Loucy (cell line): ENCODE results near the gene ARPC4.

ENCODE experiments used
- H2AFZ ChIP-seq: fragments of 200-600 bp; sonication (generic); 2 replicates; pipeline ENCODE4 v1.6.0; 2016; ENCODE audit warnings: antibody characterized with exemption, mild to moderate bottlenecking, low read length, moderate library complexity
- H3F3A ChIP-seq: fragments of 200-600 bp; 2 replicates; pipeline ENCODE4 v1.6.0; 2016; ENCODE audit warnings: antibody characterized with exemption, low read depth, mild to moderate bottlenecking
- H3K27me3 ChIP-seq: fragments of 200-600 bp; sonication (generic); 2 replicates; pipeline ENCODE4 v1.6.1; 2014; ENCODE audit warnings: low read length, mild to moderate bottlenecking; ENCODE audit not compliant: insufficient read depth, poor library complexity, severe bottlenecking
- H3K36me3 ChIP-seq: fragments of 200-600 bp; sonication (generic); 2 replicates; pipeline ENCODE4 v1.6.1; 2016; ENCODE audit warnings: low read length; ENCODE audit not compliant: insufficient read depth
- H3K4me1 ChIP-seq: fragments of 200-600 bp; sonication (generic); 2 replicates; pipeline ENCODE4 v1.5.1; 2014; ENCODE audit warnings: low read length, mild to moderate bottlenecking; ENCODE audit not compliant: insufficient read depth, poor library complexity, severe bottlenecking
- H3K4me2 ChIP-seq: fragments of 200-600 bp; sonication (generic); 2 replicates; pipeline ENCODE4 v1.6.0; 2014; ENCODE audit warnings: antibody characterized with exemption, low read length, low read depth, mild to moderate bottlenecking; ENCODE audit not compliant: poor library complexity, severe bottlenecking
- H3K4me3 ChIP-seq: fragments of 200-600 bp; sonication (generic); 2 replicates; pipeline ENCODE4 v1.5.1; 2014; ENCODE audit warnings: low read length, mild to moderate bottlenecking, mixed read lengths; ENCODE audit not compliant: poor library complexity, severe bottlenecking
- H3K79me2 ChIP-seq: fragments of 200-600 bp; sonication (generic); 2 replicates; pipeline ENCODE4 v1.6.1; 2014; ENCODE audit warnings: low read length; ENCODE audit not compliant: insufficient read depth
- H3K9ac ChIP-seq: fragments of 200-600 bp; sonication (generic); 2 replicates; pipeline ENCODE4 v1.6.0; 2014; ENCODE audit warnings: mild to moderate bottlenecking, low read depth, low read length, moderate library complexity; ENCODE audit not compliant: poor library complexity, severe bottlenecking
- H3K9me2 ChIP-seq: fragments of 200-600 bp; sonication (generic); replicated peaks from 2 replicates; pipeline ENCODE4 v1.6.1; 2016; ENCODE audit warnings: low read depth, low read length, mixed read lengths
- H3K9me3 ChIP-seq: fragments of 200-600 bp; sonication (generic); 2 replicates; pipeline ENCODE4 v1.6.1; 2014; ENCODE audit warnings: mild to moderate bottlenecking, antibody characterized with exemption, low read length, low read depth; ENCODE audit not compliant: insufficient read depth
- H4K20me1 ChIP-seq: fragments of 200-600 bp; sonication (generic); 2 replicates; pipeline ENCODE4 v1.6.0; 2014; ENCODE audit warnings: antibody characterized with exemption, low read length, mild to moderate bottlenecking; ENCODE audit not compliant: insufficient read depth, poor library complexity, severe bottlenecking
- CTCF ChIP-seq: fragments of 200-600 bp; sonication (generic); conservative IDR thresholded peaks from 2 replicates; pipeline ENCODE4 v1.5.1; 2014; ENCODE audit warnings: mild to moderate bottlenecking, antibody characterized with exemption, low read length
- EZH2phosphoT487 ChIP-seq: fragments of 200-600 bp; IDR thresholded peaks from 2 replicates; pipeline ENCODE4 v1.6.1; 2018; ENCODE audit warnings: antibody characterized with exemption, mild to moderate bottlenecking, moderate library complexity, borderline replicate concordance

ARPC4 gene

GRCh38 chr3:9765865-9766264 is 27.0 kb upstream of the ARPC4 start:
- H3K9ac ChIP-seq = no peak overlapping the region
- H4K20me1 ChIP-seq = no peaks in the 10 kb centered on the region
- no peak overlapping the region for H2AFZ ChIP-seq
- H3K4me2 ChIP-seq = no peak overlapping the region
- H3K4me1 ChIP-seq = peaks cover 10% of the 10 kb centered on the region
- no peaks in the 10 kb centered on the region for H3K79me2 ChIP-seq
- no peaks in the 10 kb centered on the region for H3F3A ChIP-seq
- no peaks in the 10 kb centered on the region for H3K27me3 ChIP-seq
- no peaks in the 10 kb centered on the region for H3K9me3 ChIP-seq
- TF ChIP-seq CTCF = no peak
- no peak for TF ChIP-seq EZH2phosphoT487
- H3K36me3 ChIP-seq = no peaks in the 10 kb centered on the region
- H3K4me3 ChIP-seq = no peak overlapping the region
- H3K9me2 ChIP-seq = no peaks in the 10 kb centered on the region

- Histone ChIP-seq H3K4me2 (no peak overlapping the region), H4K20me1 (no peaks in the 10 kb centered on the region), H3K9me3 (no peaks in the 10 kb centered on the region), H2AFZ (no peak overlapping the region), H3K79me2 (no peaks in the 10 kb centered on the region), H3K9ac (no peak overlapping the region), H3F3A (no peaks in the 10 kb centered on the region), H3K4me3 (no peak overlapping the region), H3K4me1 (peaks cover 10% of the 10 kb centered on the region), H3K27me3 (no peaks in the 10 kb centered on the region), H3K36me3 (no peaks in the 10 kb centered on the region), H3K9me2 (no peaks in the 10 kb centered on the region)
- TF ChIP-seq CTCF (no peak), EZH2phosphoT487 (no peak)
Observed at GRCh38 chr3:9767418-9767817, 25.5 kb upstream of the ARPC4 start.

- H3K4me1 ChIP-seq = peaks cover 10% of the 10 kb centered on the region
- no peak overlapping the region for H3K4me2 ChIP-seq
- no peaks in the 10 kb centered on the region for H3K9me2 ChIP-seq
- no peak overlapping the region for H3K4me3 ChIP-seq
- H3K36me3 ChIP-seq = no peaks in the 10 kb centered on the region
- TF ChIP-seq EZH2phosphoT487 (no peak), CTCF (no peak)
- H2AFZ ChIP-seq = no peak overlapping the region
- no peaks in the 10 kb centered on the region for H3K9me3 ChIP-seq
- H3K9ac ChIP-seq = no peak overlapping the region
- no peaks in the 10 kb centered on the region for H3F3A ChIP-seq
- no peaks in the 10 kb centered on the region for H3K27me3 ChIP-seq
- H3K79me2 ChIP-seq = no peaks in the 10 kb centered on the region
- H4K20me1 ChIP-seq = no peaks in the 10 kb centered on the region
Observed at GRCh38 chr3:9768141-9768775, 24.6 kb upstream of the ARPC4 start.
